IPS-18c (cell line): ENCODE results near the gene MS4A10.
"Not testable (repeated sequence)": the region's sequence is repeated elsewhere in the genome, so short reads cannot be mapped to it uniquely, and the experiment has no call there.

ENCODE experiments used
- H3K4me3 ChIP-seq: 2 replicates; pipeline ENCODE4 v1.7.0; 2013; ENCODE audit warnings: low read depth, mild to moderate bottlenecking, low read length, moderate library complexity; ENCODE audit not compliant: insufficient read depth
- H3K9me3 ChIP-seq: one replicate; pipeline ENCODE4 v1.6.1; 2013; ENCODE audit warnings: mild to moderate bottlenecking, low read length, moderate library complexity; ENCODE audit not compliant: control insufficient read depth, insufficient read depth

The MS4A10 gene

DNA sequence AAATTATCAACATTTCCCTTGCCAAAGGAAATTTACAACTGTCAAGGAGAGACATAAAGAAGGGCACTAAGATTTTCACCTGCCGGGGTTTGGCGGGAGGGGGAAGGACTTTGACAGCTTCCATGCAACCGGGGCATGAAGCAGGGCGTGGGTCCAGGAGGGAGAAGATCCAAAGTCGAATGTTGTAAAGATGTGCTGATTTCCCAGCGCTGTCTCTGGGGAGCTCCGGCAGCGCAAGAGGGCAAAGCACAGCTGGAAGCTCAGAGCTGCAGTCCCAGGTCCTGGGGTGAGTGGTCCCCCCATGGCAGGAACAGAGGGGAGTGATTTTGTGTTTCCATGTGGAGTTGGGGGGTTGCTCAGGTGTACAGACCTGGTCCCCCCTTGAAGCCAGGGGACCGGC lies at the start of gene MS4A10:
Gene MS4A10, plus strand, starts transcription at position 198 of the 400 bp plus-strand sequence. CDS start 5,003 bp downstream, outside the sequence.
- peaks cover 2% of the 10 kb centered on the region for H3K9me3 ChIP-seq
- H3K4me3 ChIP-seq, result no peak within 1 kb of the TSS

DNA sequence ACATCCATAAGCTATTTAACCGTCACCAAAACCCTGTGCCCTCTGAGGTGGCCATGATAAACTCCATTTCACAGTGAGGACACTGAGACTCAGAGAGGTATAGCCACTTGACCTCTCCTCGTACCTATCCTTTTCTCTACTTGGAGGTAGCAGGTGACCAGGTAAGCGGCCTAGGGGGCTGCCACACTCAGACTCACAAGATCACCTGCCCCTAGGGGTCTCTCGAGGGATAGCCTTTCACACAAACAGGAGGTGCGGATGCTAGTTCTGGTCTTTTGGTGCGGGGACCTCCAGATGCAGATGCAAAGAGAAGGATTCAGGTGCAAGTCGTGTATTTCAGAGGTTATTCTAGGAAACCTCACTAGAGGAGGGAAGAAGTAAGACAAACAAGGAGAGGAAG lies 46.0 kb upstream of the MS4A10 start:
- H3K9me3 ChIP-seq, result no peaks in the 10 kb centered on the region
- H3K4me3 ChIP-seq, result no peak overlapping the region

DNA sequence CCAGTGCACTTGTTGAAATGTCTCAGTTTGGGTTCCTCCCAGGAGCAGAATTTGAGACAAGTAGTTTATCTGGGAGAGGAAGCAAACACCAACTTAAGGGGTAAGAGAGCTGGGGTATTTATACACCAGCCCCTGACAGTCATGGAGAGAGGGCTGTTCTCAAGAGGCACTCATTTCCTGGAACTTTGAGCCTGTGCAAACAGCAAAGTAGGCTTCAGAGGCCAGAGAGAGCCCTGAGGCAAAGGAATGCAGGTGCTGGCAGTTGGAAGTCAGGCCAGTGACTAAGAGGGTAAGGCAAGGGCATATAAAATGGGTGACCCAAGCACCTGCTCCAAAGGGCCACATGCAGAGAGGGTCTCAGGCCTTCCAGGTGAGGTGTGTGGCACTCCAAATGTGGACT lies 44.6 kb upstream of the MS4A10 start:
- no peaks in the 10 kb centered on the region for H3K9me3 ChIP-seq
- no peak overlapping the region for H3K4me3 ChIP-seq

DNA sequence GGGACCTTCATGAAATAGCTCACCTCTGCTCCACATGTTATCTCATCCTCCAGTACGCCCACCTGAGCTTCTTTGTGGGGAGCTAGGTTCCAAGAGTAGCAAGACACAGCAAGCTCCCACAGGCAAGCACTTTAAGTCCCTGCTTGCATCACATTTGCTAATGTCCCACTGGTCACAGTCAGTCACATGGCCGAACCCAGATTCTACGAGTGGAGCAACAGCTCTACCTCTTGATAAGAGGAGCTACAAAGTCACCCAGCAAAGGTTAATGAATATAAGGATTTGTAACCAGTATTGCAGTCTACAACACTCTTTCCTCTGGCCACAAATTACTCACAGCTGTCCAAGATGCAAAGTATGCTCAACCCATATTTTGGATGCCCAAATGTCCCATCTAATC lies 43.7 kb upstream of the MS4A10 start:
- H3K4me3 ChIP-seq, result no peak overlapping the region
- H3K9me3 ChIP-seq, result no peaks in the 10 kb centered on the region

GRCh38 chr11:60743058-60743457 lies 42.1 kb upstream of the MS4A10 start:
- Histone ChIP-seq H3K4me3 (no peak overlapping the region), H3K9me3 (no peaks in the 10 kb centered on the region)

DNA sequence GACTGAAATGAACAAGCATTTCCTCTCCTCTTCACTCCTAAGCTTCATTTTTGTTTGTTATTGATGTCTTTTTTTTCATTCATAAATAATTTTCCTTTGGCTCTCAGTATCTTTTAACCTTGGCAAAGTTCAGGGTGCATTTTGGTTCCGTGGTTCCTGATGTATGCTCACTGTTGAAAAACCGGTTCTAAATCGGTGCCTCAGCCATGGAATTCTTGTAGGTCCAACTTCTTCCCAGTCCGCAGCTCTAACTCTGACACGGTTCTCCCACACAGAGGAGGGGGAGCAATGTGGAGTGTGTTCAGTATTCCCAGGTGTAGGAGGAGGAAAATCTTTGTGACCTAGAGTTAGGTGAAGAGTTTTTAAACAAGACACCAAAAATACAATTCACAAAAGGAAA lies 41.0 kb upstream of the MS4A10 start:
- H3K9me3 ChIP-seq, result no peaks in the 10 kb centered on the region
- H3K4me3 ChIP-seq, result no peak overlapping the region

DNA sequence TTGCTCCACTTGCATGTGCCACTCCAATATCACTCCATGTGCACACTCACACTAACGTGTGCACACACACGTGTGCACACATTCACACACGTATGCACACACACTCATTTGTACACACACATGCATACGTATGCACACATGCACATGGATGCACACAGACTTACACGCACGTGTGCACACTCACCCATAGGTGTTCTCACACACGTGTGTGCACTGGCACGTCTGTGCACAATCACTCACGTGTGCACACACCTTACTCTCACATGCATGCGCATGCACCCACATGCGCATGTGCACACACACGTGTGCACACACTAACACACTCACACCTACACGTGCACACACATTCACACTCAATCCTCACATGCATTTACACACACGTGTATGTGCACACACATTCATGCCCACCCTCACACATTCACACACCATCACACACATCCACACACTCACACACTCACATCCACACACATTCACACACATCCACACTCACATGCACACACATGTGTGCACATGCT lies 37.7 kb upstream of the MS4A10 start:
- no peak overlapping the region; the same call in 1 of the 2 replicates for H3K4me3 ChIP-seq
- no peaks in the 10 kb centered on the region for H3K9me3 ChIP-seq

DNA sequence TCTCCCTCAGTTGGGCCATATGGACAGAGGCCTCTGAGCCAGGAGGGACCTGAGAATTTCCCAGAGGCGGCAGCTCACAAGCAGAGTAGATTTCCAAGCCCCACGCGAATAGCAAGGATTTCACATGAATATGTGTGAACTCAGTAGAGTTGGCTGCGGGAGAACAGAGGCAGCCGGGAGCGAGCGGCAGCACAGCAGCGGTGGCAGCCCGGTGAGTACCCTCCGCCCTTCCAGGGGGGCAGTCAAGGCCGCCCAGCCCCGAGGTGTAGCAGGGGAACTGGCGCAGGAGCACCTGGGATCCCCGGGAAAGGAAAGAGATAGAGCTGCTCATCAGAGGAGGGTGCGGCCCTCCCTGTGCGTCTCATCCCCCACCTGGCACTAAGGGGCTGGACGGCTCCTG lies 36.9 kb upstream of the MS4A10 start:
- Histone ChIP-seq H3K4me3 (no peak overlapping the region), H3K9me3 (no peaks in the 10 kb centered on the region)

DNA sequence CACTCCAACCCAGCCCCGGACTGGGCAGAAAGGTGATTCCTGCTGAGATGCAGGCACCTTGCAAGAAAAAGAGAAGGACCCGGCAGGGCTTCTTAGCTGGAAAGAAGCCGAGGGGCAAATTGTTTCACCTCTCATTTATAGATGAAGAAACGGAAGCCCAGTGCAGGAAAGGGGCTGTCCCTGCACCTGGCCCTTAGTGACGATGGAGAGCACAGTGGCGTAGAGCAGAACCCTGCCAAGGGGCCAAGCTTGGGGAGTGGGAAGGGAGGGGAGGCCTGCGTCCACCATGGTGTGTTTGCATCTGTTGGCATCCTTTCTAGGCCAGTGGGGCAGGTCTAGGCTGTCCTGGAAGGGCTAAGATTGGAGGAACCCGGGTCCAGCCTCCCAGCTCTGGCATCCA lies 36.3 kb upstream of the MS4A10 start:
- no peaks in the 10 kb centered on the region for H3K9me3 ChIP-seq
- H3K4me3 ChIP-seq, result no peak overlapping the region

GRCh38 chr11:60750911-60751310 lies 34.2 kb upstream of the MS4A10 start:
- Histone ChIP-seq H3K9me3 (no peaks in the 10 kb centered on the region), H3K4me3 (no peak overlapping the region)

DNA sequence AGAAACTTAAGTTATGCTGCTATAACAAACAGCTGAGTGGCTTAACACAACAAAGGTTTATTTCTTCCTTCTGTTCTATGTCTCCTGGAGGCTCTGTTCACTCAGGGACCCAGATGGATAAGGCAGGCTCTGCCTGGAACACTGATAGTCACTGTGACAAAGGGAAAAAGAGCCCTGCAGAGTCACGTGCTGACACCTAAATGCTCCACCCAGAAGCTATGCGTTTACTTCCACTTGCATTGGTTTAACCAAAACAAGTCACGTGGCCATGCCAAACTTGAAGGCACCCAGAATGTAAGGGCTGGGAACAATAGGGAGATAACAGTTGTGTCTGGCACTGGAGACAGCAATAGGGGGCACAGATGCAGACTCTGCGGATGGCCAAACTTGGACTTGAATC lies 31.8 kb upstream of the MS4A10 start:
- Histone ChIP-seq H3K4me3 (no peak overlapping the region), H3K9me3 (no peaks in the 10 kb centered on the region)

DNA sequence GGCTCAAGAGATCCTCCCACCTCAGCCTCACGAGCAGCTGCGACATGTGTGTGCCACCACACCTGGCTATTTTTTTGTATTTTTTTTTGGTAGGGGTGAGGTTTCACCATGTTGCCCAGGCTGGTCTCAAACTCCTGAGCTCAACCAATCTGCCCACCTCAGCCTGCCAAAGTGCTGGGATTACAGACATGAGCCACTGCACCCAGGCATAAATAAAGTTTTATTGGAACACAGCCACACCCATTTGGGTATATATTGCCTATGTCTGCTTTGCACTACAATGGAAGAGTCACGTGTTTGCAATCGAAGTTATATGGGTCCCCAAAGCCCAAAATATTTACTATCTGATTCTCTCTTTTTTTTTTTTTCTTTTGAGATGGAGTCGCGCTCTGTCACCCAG lies 30.2 kb upstream of the MS4A10 start:
- Histone ChIP-seq H3K4me3 (no peak overlapping the region), H3K9me3 (peaks cover 2% of the 10 kb centered on the region)

- Histone ChIP-seq H3K4me3 (no peak within 1 kb of the TSS; the same call in 1 of the 2 replicates), H3K9me3 (peaks cover 2% of the 10 kb centered on the region)
These were observed 28.7 kb upstream of the MS4A10 start, which contains the start of gene MS4A15 for GRCh38 chr11:60756307-60757032. TSS of gene MS4A15 (plus strand) at chr11:60756867. CDS start at chr11:60763734, 6,867 bp downstream.

GRCh38 chr11:60757231-60757800 lies 27.8 kb upstream of the MS4A10 start:
- no peak overlapping the region for H3K4me3 ChIP-seq
- peaks cover 2% of the 10 kb centered on the region for H3K9me3 ChIP-seq

- not testable (repeated sequence) for H3K4me3 ChIP-seq, H3K9me3 ChIP-seq
These were observed 26.5 kb upstream of the MS4A10 start for GRCh38 chr11:60758671-60759070.

- not testable (repeated sequence) for H3K9me3 ChIP-seq, H3K4me3 ChIP-seq
These were observed 25.5 kb upstream of the MS4A10 start for GRCh38 chr11:60759438-60760225.

- Histone ChIP-seq H3K9me3 (peaks cover 2% of the 10 kb centered on the region), H3K4me3 (no peak overlapping the region)
These were observed 23.5 kb upstream of the MS4A10 start for GRCh38 chr11:60761436-60762190.
